K562 (cell line): ENCODE measurements around the gene SULT1C4. TPM values are rescaled to one million over a fixed set of nuclear protein-coding genes. Genes with fewer than 3 reads are reported as not detected.

Experiments used
- ATAC-seq: fragments of 200-7000 bp; cut with Tn5 transposase; 3 replicates; pipeline ENCODE4 v1.9.1; 2020; ENCODE audit warnings: moderate library complexity
- BruUV-seq: library from RNA; stranded (reverse); fragments of 400-500 nt; replicated peaks from 2 replicates; lab custom pipeline; 2021; lab: Mats Ljungman, UMichigan
- CTCF ChIA-PET: fragments of 300-600 bp; formaldehyde crosslinking; extraction: SDS; loops from one replicate; lab custom pipeline; 2021; ENCODE audit warnings: low intra/inter-chr PET ratio; lab: Yijun Ruan, JAX
- POLR2A ChIA-PET: fragments of 300-600, 350-650 bp; sonication (Branson Sonifier 250); formaldehyde crosslinking; extraction: SDS; loops from one replicate; lab custom pipeline; 2021; ENCODE audit warnings: antibody characterized with exemption, inconsistent platforms; lab: Yijun Ruan, JAX
- DNase-seq, 4 experiments: peaks; one replicate each; pipeline versions ENCODE4 v3.0.0 to v3.0.0-alpha.2; 2011 to 2018; ENCODE audit warnings: low spot score in 3 of 4, mixed read lengths in 3 of 4; ENCODE audit errors: extremely low read depth in 1 of 4
- FAIRE-seq: peaks from 2 replicates; lab custom pipeline; 2011; peaks lifted over from hg19 to GRCh38; lab: Jason Lieb, UNC
- H2AFZ ChIP-seq: 2 replicates; pipeline ENCODE4 v1.6.0; 2011; ENCODE audit warnings: low read depth, low read length, control low read depth, inconsistent platforms
- H3K27ac ChIP-seq: fragments of 200-600 bp; 3 replicates; pipeline ENCODE4 v1.8.0; 2011; ENCODE audit warnings: low read depth, mild to moderate bottlenecking, control low read depth, inconsistent platforms, low read length, moderate library complexity, mixed read lengths; ENCODE audit errors: extremely low read depth
- H3K27me3 ChIP-seq, 2 experiments: fragments of 300-600 bp in 1 of 2; 2 replicates in 1 of 2; 3 replicates in 1 of 2; pipeline versions ENCODE4 v1.6.0 to v1.8.0; 2011; ENCODE audit warnings: inconsistent platforms in 2 of 2, low read length in 2 of 2, mild to moderate bottlenecking in 1 of 2, mixed read lengths in 1 of 2, moderate library complexity in 1 of 2; ENCODE audit not compliant: control insufficient read depth in 2 of 2, insufficient read depth in 2 of 2
- H3K36me3 ChIP-seq: fragments of 300-600 bp; 3 replicates; pipeline ENCODE4 v1.8.0; 2011; ENCODE audit warnings: mild to moderate bottlenecking, low read length, inconsistent platforms; ENCODE audit not compliant: control insufficient read depth, insufficient read depth
- H3K4me1 ChIP-seq, 2 experiments: fragments of 200-600 bp in 1 of 2; replicated peaks in 1 of 2; 2 replicates in 1 of 2; 3 replicates in 1 of 2; pipeline versions ENCODE4 v1.5.1 to v1.8.0; 2011; ENCODE audit warnings: inconsistent platforms in 2 of 2, low read length in 2 of 2, mild to moderate bottlenecking in 1 of 2, mixed read lengths in 1 of 2, moderate library complexity in 1 of 2; ENCODE audit not compliant: control insufficient read depth in 2 of 2, insufficient read depth in 2 of 2
- H3K4me2 ChIP-seq: 2 replicates; pipeline ENCODE4 v1.6.1; 2011; ENCODE audit warnings: low read length, control low read depth, inconsistent platforms, mixed read lengths; ENCODE audit not compliant: insufficient read depth
- H3K4me3 ChIP-seq: fragments of 200-600 bp; sonication (generic), shearing (Covaris generic); 2 replicates; pipeline ENCODE4 v1.5.1; 2016; ENCODE audit warnings: control low read depth, inconsistent platforms
- H3K79me2 ChIP-seq: fragments of 200-600 bp; 3 replicates; pipeline ENCODE4 v1.8.0; 2011; ENCODE audit warnings: low read length, inconsistent platforms; ENCODE audit not compliant: control insufficient read depth, insufficient read depth
- H3K9ac ChIP-seq, 2 experiments: 2 replicates each; pipeline versions ENCODE4 v1.6.0 to v1.6.1; 2011; ENCODE audit warnings: low read depth in 2 of 2, low read length in 2 of 2, control low read depth in 1 of 2, inconsistent platforms in 1 of 2, mild to moderate bottlenecking in 1 of 2, mixed read lengths in 1 of 2; ENCODE audit not compliant: insufficient read depth in 1 of 2
- H3K9me1 ChIP-seq: one replicate; pipeline ENCODE4 v1.6.0; 2011; ENCODE audit warnings: inconsistent platforms, mild to moderate bottlenecking, low read length, moderate library complexity; ENCODE audit not compliant: control insufficient read depth, insufficient read depth
- H3K9me3 ChIP-seq: replicated peaks from 2 replicates; pipeline ENCODE4 v1.5.1; 2011; ENCODE audit warnings: low read depth, low read length, inconsistent platforms; ENCODE audit not compliant: control insufficient read depth, insufficient read depth
- H4K20me1 ChIP-seq: replicated peaks from 2 replicates; pipeline ENCODE4 v1.6.1; 2011; ENCODE audit warnings: low read length, inconsistent platforms, mixed read lengths; ENCODE audit not compliant: control insufficient read depth, insufficient read depth
- CBX8 ChIP-seq: fragments of 200-600 bp; sonication (generic); IDR thresholded peaks from 2 replicates; pipeline ENCODE4 v1.6.1; 2012; ENCODE audit warnings: borderline replicate concordance, mixed run types, low read depth, mild to moderate bottlenecking, moderate library complexity, mixed read lengths, low read length, control low read depth, inconsistent platforms; ENCODE audit not compliant: poor library complexity, severe bottlenecking; ENCODE audit errors: extremely low read depth
- CHCHD3 ChIP-seq: fragments of 250-450 bp; sonication (Bioruptor Pico); IDR thresholded peaks from 2 replicates; pipeline ENCODE4 v2.1.2; 2022; ENCODE audit warnings: mild to moderate bottlenecking
- HSF4 ChIP-seq: fragments of 250-450 bp; sonication (Bioruptor Pico); IDR thresholded peaks from 2 replicates; pipeline ENCODE4 v2.1.2; 2022; ENCODE audit warnings: mild to moderate bottlenecking, moderate library complexity, borderline replicate concordance
- PCBP1 ChIP-seq: fragments of 200-400 bp; formaldehyde crosslinking; IDR thresholded peaks from 2 replicates; pipeline ENCODE4 v1.6.1; 2018; ENCODE audit warnings: mild to moderate bottlenecking, low read depth, low read length; ENCODE audit not compliant: poor library complexity, severe bottlenecking
- PHF21A ChIP-seq: fragments of 450-650 bp; IDR thresholded peaks from 2 replicates; pipeline ENCODE4 v1.6.1; 2017; ENCODE audit warnings: low read depth, borderline replicate concordance
- PRMT5 ChIP-seq: sonication (generic); formaldehyde crosslinking; IDR thresholded peaks from 2 replicates; pipeline ENCODE4 v1.5.0; 2020; ENCODE audit warnings: missing genetic modification reagents
- ZNF316 ChIP-seq: fragments of 450-650 bp; IDR thresholded peaks from 2 replicates; pipeline ENCODE4 v1.6.1; 2016
- WGBS: fragments of 100-300 bp; shearing (Covaris generic); methylation state at CpG from one replicate; pipeline ENCODE4 v1.1.6; 2016; ENCODE audit warnings: low coverage, mixed read lengths; ENCODE audit not compliant: insufficient coverage; ENCODE audit errors: missing lambda C conversion rate; 5-methylcytosine and 5-hydroxymethylcytosine counted together
- in situ Hi-C: fragments of 300-500 bp; cut with MboI; formaldehyde crosslinking; loops from 4 replicates; pipeline ENCODE4 v1.15.0; 2018; ENCODE audit warnings: inconsistent platforms, mixed read lengths
- intact Hi-C: fragments of 100-400 bp; cut with micrococcal nuclease; formaldehyde crosslinking; loops from 2 replicates; pipeline ENCODE4 v1.14.2; 2022
- polyA plus RNA-seq, 8 experiments: library from polyadenylated mRNA; depleted of rRNA in 4 of 8; stranded (reverse) in 5 of 8; unstranded in 3 of 8; fragments of >200 nt; fragmentation: Nextera tagmentation in 2 of 8; fragmentation: Illumina TruSeq in 1 of 8; extraction: Ambion mirVana in 2 of 8; extraction: Trizol in 1 of 8; gene quantifications; 2 replicates each; pipeline versions ENCODE4 v1.2.1 to v1.2.3, GENCODE V29; 2011 to 2014; ENCODE audit warnings: inconsistent platforms in 1 of 8, missing spikeins in 1 of 8
- total RNA-seq, 7 experiments: library from RNA; depleted of rRNA in 6 of 7; stranded (reverse); fragments of >200 nt in 6 of 7; fragmentation: Illumina TruSeq in 2 of 7; extraction: Trizol in 2 of 7; gene quantifications; 2 replicates each; pipeline versions ENCODE4 v1.2.1 to v1.2.3, GENCODE V29; 2011 to 2021; ENCODE audit warnings: low replicate concordance in 1 of 7
- TF ChIP-seq, protein P1 (sequence below): fragments of 250-450 bp; sonication (Bioruptor Pico); IDR thresholded peaks from 2 replicates; pipeline ENCODE4 v1.6.1; 2021; ENCODE audit warnings: mild to moderate bottlenecking

SULT1C4 gene
- total and polyA plus RNA-seq, 9 of the 15 experiments (the other 6 are each of a cell fraction or from before 2014, with no cell fraction given): 0.04 to 0.14 (median 0.09) TPM; not detected in 5

DNA sequence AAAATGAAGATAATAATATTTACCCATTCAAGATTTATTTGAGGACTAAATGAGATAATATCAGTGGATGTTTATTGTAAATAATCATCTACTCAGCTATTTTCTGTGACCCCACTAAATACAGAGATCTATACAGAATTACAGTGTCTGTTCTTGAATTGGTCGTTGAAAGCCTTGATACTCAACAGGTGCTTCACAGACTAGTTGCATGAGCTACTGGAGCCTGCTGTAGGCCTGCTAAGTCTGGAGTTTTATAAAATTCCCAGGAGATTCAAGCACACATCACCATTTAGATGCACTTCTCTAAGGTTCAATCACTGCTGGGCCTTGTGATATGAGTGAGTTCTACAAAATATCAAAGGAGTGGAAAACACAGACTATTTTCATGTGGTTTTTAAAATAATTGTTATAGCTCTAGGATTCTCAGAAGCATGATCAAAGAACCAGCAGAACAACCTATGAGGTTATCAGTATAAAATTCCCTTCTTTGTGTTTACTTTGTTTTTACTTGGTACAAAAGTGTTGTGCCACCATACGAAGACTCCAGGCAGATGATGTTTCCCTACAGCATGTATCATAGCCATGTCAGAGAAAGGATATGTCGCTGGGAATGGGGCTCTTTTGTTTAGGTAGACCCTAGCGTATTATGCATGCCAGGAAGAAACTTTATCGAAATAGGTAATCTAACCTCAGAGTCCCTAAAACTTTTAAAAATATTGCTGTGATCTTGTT, 7.1 kb downstream of the SULT1C4 start:
- no peaks in the 10 kb centered on the region for H3K79me2 ChIP-seq
- ChIA-PET POLR2A (interaction anchor here (0.6 to 1.0 kb wide), 3 partner anchors 11 to 149 kb away, joined by 3 to 4 read pairs (median 3); no protein-coding TSS in a partner anchor), CTCF (no interaction called here)
- H3K36me3 ChIP-seq: no peaks in the 10 kb centered on the region
- no peak for FAIRE-seq
- in situ Hi-C loops (no loop called here), intact Hi-C loops (no loop called here)
- H3K9me3 ChIP-seq: no peaks in the 10 kb centered on the region
- no peak overlapping the region for H3K4me2 ChIP-seq
- ATAC-seq: no peak
- TF ChIP-seq PHF21A (no peak), ZNF316 (peak; percentile 60), CBX8 (no peak), HSF4 (CRISPR knock-in tag) (no peak), PRMT5 (no peak), PCBP1 (no peak), CHCHD3 (CRISPR knock-in tag) (no peak)
- TF ChIP-seq, protein P1, sequence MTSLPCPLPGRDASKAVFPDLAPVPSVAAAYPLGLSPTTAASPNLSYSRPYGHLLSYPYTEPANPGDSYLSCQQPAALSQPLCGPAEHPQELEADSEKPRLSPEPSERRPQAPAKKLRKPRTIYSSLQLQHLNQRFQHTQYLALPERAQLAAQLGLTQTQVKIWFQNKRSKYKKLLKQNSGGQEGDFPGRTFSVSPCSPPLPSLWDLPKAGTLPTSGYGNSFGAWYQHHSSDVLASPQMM (CRISPR knock-in tag): no peak
- DNase-seq: no peak
- no peak overlapping the region for H3K27ac ChIP-seq
- BruUV-seq: no TSS peak
- H3K4me3 ChIP-seq: no peak overlapping the region
- no peaks in the 10 kb centered on the region for H4K20me1 ChIP-seq
- no peak overlapping the region for H2AFZ ChIP-seq
- WGBS: 18% methylated on average over 5 of the region's 5 CpGs
- no peaks in the 10 kb centered on the region for H3K9me1 ChIP-seq
- no peaks in the 10 kb centered on the region for H3K27me3 ChIP-seq
- no peaks in the 10 kb centered on the region; a peak in 2 of 5 replicates for H3K4me1 ChIP-seq
- no peak overlapping the region for H3K9ac ChIP-seq
